PFSK-1 (cell line): ENCODE measurements around the gene RASA3.

Experiments used
- FOXP2 ChIP-seq: optimal IDR thresholded peaks from 2 replicates; pipeline ENCODE3; 2011; ENCODE audit warnings: borderline replicate concordance, control low read depth, inconsistent platforms; ENCODE audit not compliant: insufficient read depth; ENCODE audit errors: extremely low read length, extremely low read depth
- POLR2AphosphoS5 ChIP-seq: IDR thresholded peaks from 2 replicates; pipeline ENCODE4 v1.6.1; 2012; ENCODE audit warnings: low read depth, mild to moderate bottlenecking, control low read depth, low read length, moderate library complexity
- SIN3A ChIP-seq: IDR thresholded peaks from 2 replicates; pipeline ENCODE4 v1.6.1; 2012; ENCODE audit warnings: mild to moderate bottlenecking, low read length, moderate library complexity, borderline replicate concordance; ENCODE audit not compliant: insufficient read depth
- TAF1 ChIP-seq: IDR thresholded peaks from 2 replicates; pipeline ENCODE4 v1.6.1; 2012; ENCODE audit warnings: low read length, control low read depth, borderline replicate concordance; ENCODE audit not compliant: insufficient read depth
- TF ChIP-seq, protein P1 (sequence below), 2 experiments: IDR thresholded peaks; 2 replicates each; pipeline versions ENCODE4 v1.6.1 to v1.8.0; 2011 to 2012; ENCODE audit warnings: low read depth in 2 of 2, low read length in 2 of 2, control low read depth in 1 of 2, inconsistent platforms in 1 of 2, mild to moderate bottlenecking in 1 of 2, moderate library complexity in 1 of 2; ENCODE audit not compliant: insufficient read depth in 1 of 2

The RASA3 gene

GRCh38 chr13:113935001-113935844 lies 197.2 kb downstream of the RASA3 start:
- TF ChIP-seq FOXP2 (no peak), POLR2AphosphoS5 (no peak), SIN3A (no peak), TAF1 (no peak)
- TF ChIP-seq, protein P1, sequence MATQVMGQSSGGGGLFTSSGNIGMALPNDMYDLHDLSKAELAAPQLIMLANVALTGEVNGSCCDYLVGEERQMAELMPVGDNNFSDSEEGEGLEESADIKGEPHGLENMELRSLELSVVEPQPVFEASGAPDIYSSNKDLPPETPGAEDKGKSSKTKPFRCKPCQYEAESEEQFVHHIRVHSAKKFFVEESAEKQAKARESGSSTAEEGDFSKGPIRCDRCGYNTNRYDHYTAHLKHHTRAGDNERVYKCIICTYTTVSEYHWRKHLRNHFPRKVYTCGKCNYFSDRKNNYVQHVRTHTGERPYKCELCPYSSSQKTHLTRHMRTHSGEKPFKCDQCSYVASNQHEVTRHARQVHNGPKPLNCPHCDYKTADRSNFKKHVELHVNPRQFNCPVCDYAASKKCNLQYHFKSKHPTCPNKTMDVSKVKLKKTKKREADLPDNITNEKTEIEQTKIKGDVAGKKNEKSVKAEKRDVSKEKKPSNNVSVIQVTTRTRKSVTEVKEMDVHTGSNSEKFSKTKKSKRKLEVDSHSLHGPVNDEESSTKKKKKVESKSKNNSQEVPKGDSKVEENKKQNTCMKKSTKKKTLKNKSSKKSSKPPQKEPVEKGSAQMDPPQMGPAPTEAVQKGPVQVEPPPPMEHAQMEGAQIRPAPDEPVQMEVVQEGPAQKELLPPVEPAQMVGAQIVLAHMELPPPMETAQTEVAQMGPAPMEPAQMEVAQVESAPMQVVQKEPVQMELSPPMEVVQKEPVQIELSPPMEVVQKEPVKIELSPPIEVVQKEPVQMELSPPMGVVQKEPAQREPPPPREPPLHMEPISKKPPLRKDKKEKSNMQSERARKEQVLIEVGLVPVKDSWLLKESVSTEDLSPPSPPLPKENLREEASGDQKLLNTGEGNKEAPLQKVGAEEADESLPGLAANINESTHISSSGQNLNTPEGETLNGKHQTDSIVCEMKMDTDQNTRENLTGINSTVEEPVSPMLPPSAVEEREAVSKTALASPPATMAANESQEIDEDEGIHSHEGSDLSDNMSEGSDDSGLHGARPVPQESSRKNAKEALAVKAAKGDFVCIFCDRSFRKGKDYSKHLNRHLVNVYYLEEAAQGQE (IDR thresholded peaks at IDR 0.05; ENCODE audit: insufficient read depth in 1 of 2, low read depth in 2 of 2, low read length in 2 of 2): no peak

GRCh38 chr13:113934576-113934975 lies 197.8 kb downstream of the RASA3 start:
- TF ChIP-seq FOXP2 (no peak), SIN3A (no peak), TAF1 (no peak), POLR2AphosphoS5 (no peak)
- TF ChIP-seq, protein P1 (IDR thresholded peaks at IDR 0.05; ENCODE audit: insufficient read depth in 1 of 2, low read depth in 2 of 2, low read length in 2 of 2): no peak

DNA sequence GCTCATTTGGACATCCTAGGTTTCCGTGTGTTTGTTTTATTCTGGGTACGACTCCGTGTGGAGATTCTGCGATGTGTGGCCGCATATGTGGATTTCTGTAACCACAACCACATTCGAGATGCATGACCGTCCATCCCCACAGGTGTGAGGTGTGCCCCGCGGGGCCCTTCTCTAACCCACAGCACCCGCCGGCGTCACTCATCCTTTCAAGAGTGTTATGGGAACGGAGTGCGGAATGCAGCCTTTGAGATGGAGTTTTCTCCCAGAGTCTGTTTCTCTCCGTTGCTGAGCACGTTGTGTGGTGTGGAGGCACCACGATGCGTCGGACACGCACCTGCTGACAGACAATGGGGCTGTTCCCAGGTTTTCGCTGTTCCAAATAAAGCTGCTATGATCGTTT lies 198.5 kb downstream of the RASA3 start:
- TF ChIP-seq SIN3A: no peak
- TF ChIP-seq FOXP2: no peak
- TF ChIP-seq POLR2AphosphoS5: no peak
- no peak for TF ChIP-seq TAF1
- TF ChIP-seq, protein P1 (IDR thresholded peaks at IDR 0.05; ENCODE audit: insufficient read depth in 1 of 2, low read depth in 2 of 2, low read length in 2 of 2): no peak

DNA sequence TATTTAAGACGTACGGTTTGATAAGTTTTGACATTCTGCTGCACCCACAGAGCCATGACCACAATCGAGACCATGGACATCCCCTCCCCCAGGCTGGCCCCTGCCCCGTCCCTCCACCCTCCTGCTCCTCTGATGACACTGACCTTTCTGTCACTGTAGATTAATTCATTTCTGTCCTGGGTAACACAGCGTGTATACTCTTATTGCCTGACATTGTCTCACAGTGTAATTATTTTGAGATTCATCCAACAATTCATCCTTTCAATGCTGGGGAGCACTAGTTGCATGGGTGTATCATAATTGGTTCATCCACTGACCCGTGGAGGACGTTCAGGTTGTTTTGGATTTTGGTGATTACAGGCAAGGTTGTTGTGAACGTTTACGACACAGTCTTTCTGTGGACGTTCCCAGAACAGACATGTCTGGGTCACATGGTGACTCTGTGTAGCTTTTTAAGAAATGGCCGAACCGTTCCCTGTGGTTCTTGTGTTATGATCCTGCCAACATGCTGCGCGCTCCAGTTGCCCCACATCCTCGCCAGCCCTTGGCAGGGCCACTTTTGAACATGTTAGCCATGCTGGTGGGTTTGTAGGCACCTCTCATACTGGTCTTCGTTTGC lies 200.5 kb downstream of the RASA3 start:
- TF ChIP-seq POLR2AphosphoS5 (no peak), TAF1 (no peak), FOXP2 (no peak), SIN3A (no peak)
- TF ChIP-seq, protein P1 (IDR thresholded peaks at IDR 0.05; ENCODE audit: insufficient read depth in 1 of 2, low read depth in 2 of 2, low read length in 2 of 2): no peak
